ENCODE results near the gene OSBPL2. TPM values are rescaled to one million over a fixed set of nuclear protein-coding genes. Genes with fewer than 3 reads are reported as not detected.

The OSBPL2 gene
- total RNA-seq, 1 experiment from 2014 or later: 49.5 TPM

DNA sequence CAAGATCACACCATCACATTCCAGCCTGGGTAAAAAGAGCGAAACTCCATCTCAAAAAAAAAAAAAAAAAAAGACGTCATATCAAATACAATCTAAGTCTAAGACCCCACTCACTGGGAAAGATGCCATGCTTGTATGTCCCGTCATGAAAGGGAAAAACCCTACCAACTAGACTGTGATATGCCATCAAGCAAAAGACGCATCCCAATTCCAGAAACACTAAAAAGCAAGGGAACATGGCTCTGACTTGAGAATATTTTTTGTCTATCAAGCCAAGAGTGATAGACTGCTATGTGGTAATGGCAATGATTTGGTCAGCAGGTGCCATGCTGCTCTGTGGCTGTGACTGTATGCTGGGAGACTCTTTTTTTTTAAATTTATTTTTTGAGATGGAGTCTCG is 105.8 kb downstream of the OSBPL2 start:
- DNase-seq (ENCODE audit: low spot score): no peak
- no peak for TF ChIP-seq ZNF671 (CRISPR knock-in tag; IDR thresholded peaks at IDR 0.05)
- TF ChIP-seq ATF1 (CRISPR knock-in tag; IDR thresholded peaks at IDR 0.05): no peak
- TF ChIP-seq, protein P1, sequence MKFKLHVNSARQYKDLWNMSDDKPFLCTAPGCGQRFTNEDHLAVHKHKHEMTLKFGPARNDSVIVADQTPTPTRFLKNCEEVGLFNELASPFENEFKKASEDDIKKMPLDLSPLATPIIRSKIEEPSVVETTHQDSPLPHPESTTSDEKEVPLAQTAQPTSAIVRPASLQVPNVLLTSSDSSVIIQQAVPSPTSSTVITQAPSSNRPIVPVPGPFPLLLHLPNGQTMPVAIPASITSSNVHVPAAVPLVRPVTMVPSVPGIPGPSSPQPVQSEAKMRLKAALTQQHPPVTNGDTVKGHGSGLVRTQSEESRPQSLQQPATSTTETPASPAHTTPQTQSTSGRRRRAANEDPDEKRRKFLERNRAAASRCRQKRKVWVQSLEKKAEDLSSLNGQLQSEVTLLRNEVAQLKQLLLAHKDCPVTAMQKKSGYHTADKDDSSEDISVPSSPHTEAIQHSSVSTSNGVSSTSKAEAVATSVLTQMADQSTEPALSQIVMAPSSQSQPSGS (CRISPR knock-in tag; IDR thresholded peaks at IDR 0.05; ENCODE audit: borderline replicate concordance, low read depth): no peak
- TF ChIP-seq, protein P2, sequence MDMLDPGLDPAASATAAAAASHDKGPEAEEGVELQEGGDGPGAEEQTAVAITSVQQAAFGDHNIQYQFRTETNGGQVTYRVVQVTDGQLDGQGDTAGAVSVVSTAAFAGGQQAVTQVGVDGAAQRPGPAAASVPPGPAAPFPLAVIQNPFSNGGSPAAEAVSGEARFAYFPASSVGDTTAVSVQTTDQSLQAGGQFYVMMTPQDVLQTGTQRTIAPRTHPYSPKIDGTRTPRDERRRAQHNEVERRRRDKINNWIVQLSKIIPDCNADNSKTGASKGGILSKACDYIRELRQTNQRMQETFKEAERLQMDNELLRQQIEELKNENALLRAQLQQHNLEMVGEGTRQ (CRISPR knock-in tag; IDR thresholded peaks at IDR 0.05): no peak
- TF ChIP-seq NR2C2 (CRISPR knock-in tag; IDR thresholded peaks at IDR 0.05): no peak
- TF ChIP-seq GRHL2 (CRISPR knock-in tag; IDR thresholded peaks at IDR 0.05; ENCODE audit: insufficient replicate concordance, severe bottlenecking): no peak
- no peak for TF ChIP-seq ZNF317 (CRISPR knock-in tag; IDR thresholded peaks at IDR 0.05; ENCODE audit: borderline replicate concordance, low read depth)
- TF ChIP-seq, protein P3, sequence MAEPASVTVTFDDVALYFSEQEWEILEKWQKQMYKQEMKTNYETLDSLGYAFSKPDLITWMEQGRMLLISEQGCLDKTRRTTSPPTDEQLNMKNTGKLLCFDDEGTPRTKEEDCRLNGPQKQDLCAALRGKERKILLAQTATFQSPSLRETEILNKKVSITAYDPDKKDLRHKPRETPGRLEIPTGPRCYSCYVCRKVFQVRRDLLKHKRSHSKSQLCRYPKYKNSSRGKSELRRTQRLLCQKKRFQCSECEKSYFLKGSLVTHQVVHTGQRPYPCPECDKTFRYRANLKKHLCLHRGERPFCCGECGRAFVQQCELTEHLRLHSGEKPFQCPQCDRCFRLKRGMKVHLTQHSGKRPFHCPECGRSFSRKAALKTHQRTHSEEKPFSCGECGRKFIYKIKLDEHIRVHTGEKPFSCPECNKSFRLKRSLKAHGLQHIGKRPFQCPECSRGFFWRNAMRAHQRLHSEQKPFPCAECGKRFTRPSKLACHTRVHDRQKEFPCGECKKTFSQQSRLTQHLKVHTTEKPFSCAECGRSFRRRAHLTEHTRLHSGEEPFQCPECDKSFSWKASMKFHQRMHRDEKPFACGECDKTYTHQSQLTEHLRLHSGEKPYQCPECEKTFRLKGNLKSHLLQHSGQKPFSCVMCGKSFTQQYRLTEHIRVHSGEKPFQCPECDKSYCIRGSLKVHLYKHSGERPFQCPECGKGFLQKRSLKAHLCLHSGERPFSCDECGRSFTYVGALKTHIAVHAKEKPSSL (CRISPR knock-in tag; conservative IDR thresholded peaks at IDR 0.05): no peak
- no peak for TF ChIP-seq NR3C1 (CRISPR knock-in tag; conservative IDR thresholded peaks at IDR 0.05; ENCODE audit: low read depth)
- TF ChIP-seq, protein P4, sequence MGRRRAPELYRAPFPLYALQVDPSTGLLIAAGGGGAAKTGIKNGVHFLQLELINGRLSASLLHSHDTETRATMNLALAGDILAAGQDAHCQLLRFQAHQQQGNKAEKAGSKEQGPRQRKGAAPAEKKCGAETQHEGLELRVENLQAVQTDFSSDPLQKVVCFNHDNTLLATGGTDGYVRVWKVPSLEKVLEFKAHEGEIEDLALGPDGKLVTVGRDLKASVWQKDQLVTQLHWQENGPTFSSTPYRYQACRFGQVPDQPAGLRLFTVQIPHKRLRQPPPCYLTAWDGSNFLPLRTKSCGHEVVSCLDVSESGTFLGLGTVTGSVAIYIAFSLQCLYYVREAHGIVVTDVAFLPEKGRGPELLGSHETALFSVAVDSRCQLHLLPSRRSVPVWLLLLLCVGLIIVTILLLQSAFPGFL (CRISPR knock-in tag; IDR thresholded peaks at IDR 0.05; ENCODE audit: borderline replicate concordance): no peak
- TF ChIP-seq, protein P5, sequence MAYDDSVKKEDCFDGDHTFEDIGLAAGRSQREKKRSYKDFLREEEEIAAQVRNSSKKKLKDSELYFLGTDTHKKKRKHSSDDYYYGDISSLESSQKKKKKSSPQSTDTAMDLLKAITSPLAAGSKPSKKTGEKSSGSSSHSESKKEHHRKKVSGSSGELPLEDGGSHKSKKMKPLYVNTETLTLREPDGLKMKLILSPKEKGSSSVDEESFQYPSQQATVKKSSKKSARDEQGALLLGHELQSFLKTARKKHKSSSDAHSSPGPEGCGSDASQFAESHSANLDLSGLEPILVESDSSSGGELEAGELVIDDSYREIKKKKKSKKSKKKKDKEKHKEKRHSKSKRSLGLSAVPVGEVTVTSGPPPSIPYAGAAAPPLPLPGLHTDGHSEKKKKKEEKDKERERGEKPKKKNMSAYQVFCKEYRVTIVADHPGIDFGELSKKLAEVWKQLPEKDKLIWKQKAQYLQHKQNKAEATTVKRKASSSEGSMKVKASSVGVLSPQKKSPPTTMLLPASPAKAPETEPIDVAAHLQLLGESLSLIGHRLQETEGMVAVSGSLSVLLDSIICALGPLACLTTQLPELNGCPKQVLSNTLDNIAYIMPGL (CRISPR knock-in tag; IDR thresholded peaks at IDR 0.05): no peak
- TF ChIP-seq CBFB (CRISPR knock-in tag; IDR thresholded peaks at IDR 0.05; ENCODE audit: low read depth): no peak
- no peak for TF ChIP-seq TCF7 (CRISPR knock-in tag; IDR thresholded peaks at IDR 0.05; ENCODE audit: low read depth)
- TF ChIP-seq ESRRA (CRISPR knock-in tag; IDR thresholded peaks at IDR 0.05; ENCODE audit: borderline replicate concordance): no peak
- TF ChIP-seq, protein P6, sequence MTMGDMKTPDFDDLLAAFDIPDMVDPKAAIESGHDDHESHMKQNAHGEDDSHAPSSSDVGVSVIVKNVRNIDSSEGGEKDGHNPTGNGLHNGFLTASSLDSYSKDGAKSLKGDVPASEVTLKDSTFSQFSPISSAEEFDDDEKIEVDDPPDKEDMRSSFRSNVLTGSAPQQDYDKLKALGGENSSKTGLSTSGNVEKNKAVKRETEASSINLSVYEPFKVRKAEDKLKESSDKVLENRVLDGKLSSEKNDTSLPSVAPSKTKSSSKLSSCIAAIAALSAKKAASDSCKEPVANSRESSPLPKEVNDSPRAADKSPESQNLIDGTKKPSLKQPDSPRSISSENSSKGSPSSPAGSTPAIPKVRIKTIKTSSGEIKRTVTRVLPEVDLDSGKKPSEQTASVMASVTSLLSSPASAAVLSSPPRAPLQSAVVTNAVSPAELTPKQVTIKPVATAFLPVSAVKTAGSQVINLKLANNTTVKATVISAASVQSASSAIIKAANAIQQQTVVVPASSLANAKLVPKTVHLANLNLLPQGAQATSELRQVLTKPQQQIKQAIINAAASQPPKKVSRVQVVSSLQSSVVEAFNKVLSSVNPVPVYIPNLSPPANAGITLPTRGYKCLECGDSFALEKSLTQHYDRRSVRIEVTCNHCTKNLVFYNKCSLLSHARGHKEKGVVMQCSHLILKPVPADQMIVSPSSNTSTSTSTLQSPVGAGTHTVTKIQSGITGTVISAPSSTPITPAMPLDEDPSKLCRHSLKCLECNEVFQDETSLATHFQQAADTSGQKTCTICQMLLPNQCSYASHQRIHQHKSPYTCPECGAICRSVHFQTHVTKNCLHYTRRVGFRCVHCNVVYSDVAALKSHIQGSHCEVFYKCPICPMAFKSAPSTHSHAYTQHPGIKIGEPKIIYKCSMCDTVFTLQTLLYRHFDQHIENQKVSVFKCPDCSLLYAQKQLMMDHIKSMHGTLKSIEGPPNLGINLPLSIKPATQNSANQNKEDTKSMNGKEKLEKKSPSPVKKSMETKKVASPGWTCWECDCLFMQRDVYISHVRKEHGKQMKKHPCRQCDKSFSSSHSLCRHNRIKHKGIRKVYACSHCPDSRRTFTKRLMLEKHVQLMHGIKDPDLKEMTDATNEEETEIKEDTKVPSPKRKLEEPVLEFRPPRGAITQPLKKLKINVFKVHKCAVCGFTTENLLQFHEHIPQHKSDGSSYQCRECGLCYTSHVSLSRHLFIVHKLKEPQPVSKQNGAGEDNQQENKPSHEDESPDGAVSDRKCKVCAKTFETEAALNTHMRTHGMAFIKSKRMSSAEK (CRISPR knock-in tag; IDR thresholded peaks at IDR 0.05; ENCODE audit: borderline replicate concordance): no peak
- TF ChIP-seq FOXK1 (CRISPR knock-in tag; IDR thresholded peaks at IDR 0.05): no peak
- ChIA-PET CTCF (interaction anchor here (0.9 to 1.4 kb wide), 2 partner anchors 24 to 25 kb away, joined by 5 to 8 read pairs; no protein-coding TSS in a partner anchor), POLR2A (interaction anchor here (0.8 kb wide), 1 partner anchor 21 kb away, joined by 3 read pairs; no protein-coding TSS in a partner anchor)
- no peak overlapping the region for H3K4me3 Mint-ChIP-seq
- ATAC-seq: no peak
- no peaks in the 10 kb centered on the region for H3K27me3 Mint-ChIP-seq (ENCODE audit: low read depth)
- H3K9me3 Mint-ChIP-seq: peaks cover 5% of the 10 kb centered on the region
- H3K4me1 Mint-ChIP-seq: no peaks in the 10 kb centered on the region
- peaks cover 64% of the 10 kb centered on the region for H3K36me3 Mint-ChIP-seq
- H3K27ac Mint-ChIP-seq: no peak overlapping the region

Measured in WTC11 (cell line).